ENCODE data around the gene NEGR1. TPM values are rescaled to one million over a fixed set of nuclear protein-coding genes. Genes with fewer than 3 reads are reported as not detected.

The NEGR1 gene
- total RNA-seq, 1 experiment from 2014 or later: 19.2 TPM

- Mint-ChIP-seq H3K27ac (ENCODE audit: unreplicated experiment) (no peak overlapping the region), H3K4me3 (ENCODE audit: low read depth, unreplicated experiment) (no peak overlapping the region), H3K4me1 (ENCODE audit: low read depth, unreplicated experiment) (peaks cover 9% of the 10 kb centered on the region), H3K36me3 (ENCODE audit: insufficient read depth, unreplicated experiment) (no peaks in the 10 kb centered on the region), H3K27me3 (ENCODE audit: unreplicated experiment) (no peaks in the 10 kb centered on the region), H3K9me3 (ENCODE audit: low read depth, unreplicated experiment) (no peaks in the 10 kb centered on the region)
- no peak for TF ChIP-seq CTCF (IDR thresholded peaks at IDR 0.05; ENCODE audit: unreplicated experiment)
- intact Hi-C loops (cut with micrococcal nuclease; ENCODE audit: unreplicated experiment): no loop called here
- BruUV-seq (replicated peaks): no TSS peak
- CTCF ChIA-PET: interaction anchor here (0.6 kb wide), 1 partner anchor 175 kb away, joined by 3 read pairs; no protein-coding TSS in a partner anchor
- DNase-seq: no peak
Measured at GRCh38 chr1:71785000-71785399, 497.3 kb downstream of the NEGR1 start.

GRCh38 chr1:71784241-71784640 is 498.1 kb downstream of the NEGR1 start:
- Mint-ChIP-seq H3K27ac (ENCODE audit: unreplicated experiment) (no peak overlapping the region), H3K4me1 (ENCODE audit: low read depth, unreplicated experiment) (peaks cover 8% of the 10 kb centered on the region), H3K9me3 (ENCODE audit: low read depth, unreplicated experiment) (no peaks in the 10 kb centered on the region), H3K4me3 (ENCODE audit: low read depth, unreplicated experiment) (no peak overlapping the region), H3K36me3 (ENCODE audit: insufficient read depth, unreplicated experiment) (no peaks in the 10 kb centered on the region), H3K27me3 (ENCODE audit: unreplicated experiment) (no peaks in the 10 kb centered on the region)
- BruUV-seq (replicated peaks): no TSS peak
- TF ChIP-seq CTCF (IDR thresholded peaks at IDR 0.05; ENCODE audit: unreplicated experiment): no peak
- no peak for DNase-seq
- intact Hi-C loops (cut with micrococcal nuclease; ENCODE audit: unreplicated experiment): no loop called here
- CTCF ChIA-PET: interaction anchor here (0.6 kb wide), 1 partner anchor 176 kb away, joined by 3 read pairs; no protein-coding TSS in a partner anchor

DNA sequence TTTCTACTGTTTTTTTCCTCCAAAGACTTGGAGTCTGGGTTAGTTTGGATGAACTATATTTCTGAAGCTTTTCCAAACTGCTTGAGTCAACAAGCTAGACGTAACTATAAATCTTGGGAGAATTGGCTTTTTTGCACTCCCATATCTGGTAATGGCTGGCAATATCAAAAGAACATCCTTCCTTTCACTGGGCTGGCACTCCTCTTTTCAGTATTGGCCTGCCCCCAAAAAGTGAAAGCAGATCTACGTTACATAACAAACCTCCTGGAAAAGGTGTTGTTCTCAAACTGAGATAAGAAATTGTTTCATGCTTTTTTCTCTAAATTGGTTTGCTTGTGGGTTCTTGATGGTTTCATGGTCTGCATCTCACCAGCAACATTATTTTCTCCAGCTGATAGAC is 499.3 kb downstream of the NEGR1 start:
- H3K4me1 Mint-ChIP-seq (ENCODE audit: low read depth, unreplicated experiment): peaks cover 8% of the 10 kb centered on the region
- no peaks in the 10 kb centered on the region for H3K36me3 Mint-ChIP-seq (ENCODE audit: insufficient read depth, unreplicated experiment)
- DNase-seq: no peak
- H3K4me3 Mint-ChIP-seq (ENCODE audit: low read depth, unreplicated experiment): no peak overlapping the region
- no peaks in the 10 kb centered on the region for H3K27me3 Mint-ChIP-seq (ENCODE audit: unreplicated experiment)
- BruUV-seq (replicated peaks): no TSS peak
- TF ChIP-seq CTCF (IDR thresholded peaks at IDR 0.05; ENCODE audit: unreplicated experiment): no peak
- H3K9me3 Mint-ChIP-seq (ENCODE audit: low read depth, unreplicated experiment): no peaks in the 10 kb centered on the region
- no peak overlapping the region for H3K27ac Mint-ChIP-seq (ENCODE audit: unreplicated experiment)
- CTCF ChIA-PET: no interaction called here
- intact Hi-C loops (cut with micrococcal nuclease; ENCODE audit: unreplicated experiment): no loop called here

DNA sequence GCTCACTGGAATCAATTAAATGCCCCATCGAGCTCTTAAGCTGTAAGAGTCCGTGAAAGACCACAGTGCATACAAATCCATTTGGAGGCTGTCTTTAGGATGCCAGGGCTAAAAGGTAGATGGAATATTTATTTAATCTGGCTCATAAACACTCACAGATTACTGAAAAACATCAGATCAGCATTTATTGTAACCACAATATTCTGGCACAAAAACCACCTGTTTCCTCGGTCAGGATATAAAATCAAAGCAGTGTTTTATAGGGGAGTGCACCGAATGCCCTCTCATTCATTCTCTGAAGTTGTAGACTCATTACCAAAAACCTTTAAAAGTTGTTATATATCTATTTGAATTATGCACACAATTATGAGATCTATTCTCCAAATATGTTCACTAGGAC is 500.9 kb downstream of the NEGR1 start:
- H3K4me3 Mint-ChIP-seq (ENCODE audit: low read depth, unreplicated experiment): no peak overlapping the region
- H3K36me3 Mint-ChIP-seq (ENCODE audit: insufficient read depth, unreplicated experiment): no peaks in the 10 kb centered on the region
- no TSS peak for BruUV-seq (replicated peaks)
- TF ChIP-seq CTCF (IDR thresholded peaks at IDR 0.05; ENCODE audit: unreplicated experiment): no peak
- intact Hi-C loops (cut with micrococcal nuclease; ENCODE audit: unreplicated experiment): no loop called here
- CTCF ChIA-PET: no interaction called here
- H3K9me3 Mint-ChIP-seq (ENCODE audit: low read depth, unreplicated experiment): no peaks in the 10 kb centered on the region
- H3K27ac Mint-ChIP-seq (ENCODE audit: unreplicated experiment): no peak overlapping the region
- DNase-seq: no peak
- H3K27me3 Mint-ChIP-seq (ENCODE audit: unreplicated experiment): no peaks in the 10 kb centered on the region
- H3K4me1 Mint-ChIP-seq (ENCODE audit: low read depth, unreplicated experiment): peaks cover 8% of the 10 kb centered on the region

Data from Calu3 (cell line).